ENCODE data around the gene CEP350. TPM values are rescaled to one million over a fixed set of nuclear protein-coding genes. Genes with fewer than 3 reads are reported as not detected.

Gene CEP350
- total RNA-seq, 1 experiment from 2014 or later = 41.1 TPM

GRCh38 chr1:180114396-180114945, 159.9 kb downstream of the CEP350 start:
- TF ChIP-seq CTCF (IDR thresholded peaks at IDR 0.05) (no peak), TCF7L2 (IDR thresholded peaks at IDR 0.05; ENCODE audit: low read depth, low read length) (no peak), POLR2AphosphoS5 (IDR thresholded peaks at IDR 0.05; ENCODE audit: low read depth, low read length) (no peak), SIN3A (IDR thresholded peaks at IDR 0.05; ENCODE audit: borderline replicate concordance, insufficient read depth, low read depth, low read length) (no peak), REST (IDR thresholded peaks at IDR 0.05; ENCODE audit: insufficient read depth in 1 of 2, low read depth in 2 of 2, low read length in 1 of 2) (no peak)
- ChIA-PET POLR2A (no interaction called here), CTCF (no interaction called here)
- ATAC-seq = no peak
- Histone ChIP-seq H3K9me3 (ENCODE audit: control insufficient read depth, insufficient read depth, low read depth, low read length) (no peaks in the 10 kb centered on the region), H3K4me1 (ENCODE audit: control insufficient read depth, insufficient read depth, low read length) (0 out of 2 replicates have a peak, but pooled peaks cover 3% of the 10 kb centered on the region), H3K27me3 (ENCODE audit: control insufficient read depth, insufficient read depth, low read length) (no peaks in the 10 kb centered on the region), H3K27ac (ENCODE audit: low read length) (no peak overlapping the region), H3K36me3 (ENCODE audit: control insufficient read depth, insufficient read depth, low read length) (peaks cover 20% of the 10 kb centered on the region), H3K4me3 (ENCODE audit: low read depth in 2 of 2, low read length in 2 of 2) (no peak overlapping the region)
- in situ Hi-C loops (cut with HindIII; ENCODE audit: low pct_unique_long_range_greater_than_20kb, low sequenced_read_pairs) (no loop called here), intact Hi-C loops (cut with micrococcal nuclease; ENCODE audit: unreplicated experiment) (no loop called here)
- BruUV-seq (replicated peaks) = no TSS peak
- no peak for DNase-seq (ENCODE audit: low read depth, low spot score)

GRCh38 chr1:180116964-180117763, 162.6 kb downstream of the CEP350 start:
- Histone ChIP-seq H3K4me3 (ENCODE audit: low read depth in 2 of 2, low read length in 2 of 2) (no peak overlapping the region), H3K4me1 (ENCODE audit: control insufficient read depth, insufficient read depth, low read length) (0 out of 2 replicates have a peak, but pooled peaks cover 3% of the 10 kb centered on the region), H3K9me3 (ENCODE audit: control insufficient read depth, insufficient read depth, low read depth, low read length) (no peaks in the 10 kb centered on the region), H3K27me3 (ENCODE audit: control insufficient read depth, insufficient read depth, low read length) (no peaks in the 10 kb centered on the region), H3K27ac (ENCODE audit: low read length) (no peak overlapping the region), H3K36me3 (ENCODE audit: control insufficient read depth, insufficient read depth, low read length) (peaks cover 5% of the 10 kb centered on the region; the same call in 1 of the 2 replicates)
- TF ChIP-seq SIN3A (IDR thresholded peaks at IDR 0.05; ENCODE audit: borderline replicate concordance, insufficient read depth, low read depth, low read length) = no peak
- TF ChIP-seq POLR2AphosphoS5 (IDR thresholded peaks at IDR 0.05; ENCODE audit: low read depth, low read length) = no peak
- TF ChIP-seq CTCF (IDR thresholded peaks at IDR 0.05) = no peak
- TF ChIP-seq TCF7L2 (IDR thresholded peaks at IDR 0.05; ENCODE audit: low read depth, low read length) = no peak
- no peak for TF ChIP-seq REST (IDR thresholded peaks at IDR 0.05; ENCODE audit: insufficient read depth in 1 of 2, low read depth in 2 of 2, low read length in 1 of 2)
- in situ Hi-C loops (cut with HindIII; ENCODE audit: low pct_unique_long_range_greater_than_20kb, low sequenced_read_pairs) = no loop called here
- ChIA-PET CTCF (no interaction called here), POLR2A (no interaction called here)
- intact Hi-C loops (cut with micrococcal nuclease; ENCODE audit: unreplicated experiment) = no loop called here
- DNase-seq (ENCODE audit: low read depth, low spot score) (no peak), ATAC-seq (peak; percentile 57)
- BruUV-seq (replicated peaks) = no TSS peak
